ENCODE measurements around the gene SIK2.
A peak's percentile ranks its signal among the peaks of the same experiment; 100 is the strongest.

SIK2 gene

GRCh38 chr11:111660822-111661221 is 58.6 kb downstream of the SIK2 start:
- DNase-seq = no peak

GRCh38 chr11:111663820-111664219 is 61.6 kb downstream of the SIK2 start:
- DNase-seq = no peak

GRCh38 chr11:111665777-111666176 is 63.5 kb downstream of the SIK2 start:
- DNase-seq = peak; percentile 2

- no peak for DNase-seq
Observed at GRCh38 chr11:111668980-111669379, 66.7 kb downstream of the SIK2 start.

GRCh38 chr11:111671383-111671782 is 69.1 kb downstream of the SIK2 start:
- DNase-seq = no peak

GRCh38 chr11:111672949-111673348 is 70.7 kb downstream of the SIK2 start:
- no peak for DNase-seq

- DNase-seq = no peak
Observed at GRCh38 chr11:111674941-111675340, 72.7 kb downstream of the SIK2 start.

- DNase-seq = no peak
Observed at GRCh38 chr11:111675891-111676290, 73.6 kb downstream of the SIK2 start.

- DNase-seq = no peak
Observed at GRCh38 chr11:111676878-111677585, 74.8 kb downstream of the SIK2 start.

- DNase-seq = no peak
Observed at GRCh38 chr11:111680486-111681175, 78.4 kb downstream of the SIK2 start.

- DNase-seq = no peak
Observed at GRCh38 chr11:111683806-111684205, 81.6 kb downstream of the SIK2 start.

GRCh38 chr11:111684251-111684650 is 82.0 kb downstream of the SIK2 start:
- DNase-seq = no peak

GRCh38 chr11:111688013-111688412 is 85.8 kb downstream of the SIK2 start:
- no peak for DNase-seq

- DNase-seq = no peak
Observed at GRCh38 chr11:111691176-111691575, 88.9 kb downstream of the SIK2 start.

GRCh38 chr11:111691741-111692140 is 89.5 kb downstream of the SIK2 start:
- no peak for DNase-seq

GRCh38 chr11:111693224-111693937 is 91.1 kb downstream of the SIK2 start:
- DNase-seq = no peak

- peak; percentile 72 for DNase-seq
Observed at GRCh38 chr11:111694851-111695250, 92.6 kb downstream of the SIK2 start.

GRCh38 chr11:111696556-111696955 is 94.3 kb downstream of the SIK2 start:
- no peak for DNase-seq

- no peak for DNase-seq
Observed at GRCh38 chr11:111697933-111698371, 95.7 kb downstream of the SIK2 start.

- DNase-seq = no peak
Observed at GRCh38 chr11:111698852-111699559, 96.8 kb downstream of the SIK2 start.

- DNase-seq = no peak
Observed at GRCh38 chr11:111699579-111700156, 97.4 kb downstream of the SIK2 start.

GRCh38 chr11:111700162-111700561 is 97.9 kb downstream of the SIK2 start:
- no peak for DNase-seq

GRCh38 chr11:111702623-111703022 is 100.4 kb downstream of the SIK2 start:
- DNase-seq = no peak
